HG02623 (cell line): ENCODE results near the gene TNNT3.
"Not testable (repeated sequence)": the region's sequence is repeated elsewhere in the genome, so short reads cannot be mapped to it uniquely, and the experiment has no call there.

ENCODE experiments used
- ATAC-seq: cut with Tn5 transposase; IDR thresholded peaks from one replicate; pipeline ENCODE4 v1.9.1; 2021; ENCODE audit warnings: moderate library complexity; ENCODE audit not compliant: unreplicated experiment

Gene TNNT3

GRCh38 chr11:1919391-1920127 is at the start of gene TNNT3:
Gene TNNT3 (plus strand): TSS chr11:1919703. CDS start chr11:1922875, 3,172 bp downstream.
- no peak for ATAC-seq

DNA sequence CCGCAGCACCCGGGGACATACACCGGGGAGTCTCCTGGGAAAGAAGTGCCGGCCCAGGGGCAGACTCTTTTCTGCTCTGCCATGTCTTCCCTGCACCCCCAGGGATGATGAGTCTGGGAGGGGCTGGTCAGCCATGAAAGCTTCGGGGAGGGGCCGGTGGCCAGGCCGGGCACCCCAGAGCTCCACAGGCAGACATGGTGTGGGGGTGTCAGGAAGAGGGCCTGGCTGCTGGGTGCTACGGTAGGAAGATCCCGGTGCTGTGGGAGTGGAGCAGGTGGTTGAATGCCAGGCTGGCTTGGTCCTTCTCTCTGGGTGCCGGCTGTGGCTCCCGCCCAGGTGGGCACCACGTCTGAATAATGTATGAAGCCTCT is 49.2 kb upstream of the TNNT3 start:
- no peak for ATAC-seq

DNA sequence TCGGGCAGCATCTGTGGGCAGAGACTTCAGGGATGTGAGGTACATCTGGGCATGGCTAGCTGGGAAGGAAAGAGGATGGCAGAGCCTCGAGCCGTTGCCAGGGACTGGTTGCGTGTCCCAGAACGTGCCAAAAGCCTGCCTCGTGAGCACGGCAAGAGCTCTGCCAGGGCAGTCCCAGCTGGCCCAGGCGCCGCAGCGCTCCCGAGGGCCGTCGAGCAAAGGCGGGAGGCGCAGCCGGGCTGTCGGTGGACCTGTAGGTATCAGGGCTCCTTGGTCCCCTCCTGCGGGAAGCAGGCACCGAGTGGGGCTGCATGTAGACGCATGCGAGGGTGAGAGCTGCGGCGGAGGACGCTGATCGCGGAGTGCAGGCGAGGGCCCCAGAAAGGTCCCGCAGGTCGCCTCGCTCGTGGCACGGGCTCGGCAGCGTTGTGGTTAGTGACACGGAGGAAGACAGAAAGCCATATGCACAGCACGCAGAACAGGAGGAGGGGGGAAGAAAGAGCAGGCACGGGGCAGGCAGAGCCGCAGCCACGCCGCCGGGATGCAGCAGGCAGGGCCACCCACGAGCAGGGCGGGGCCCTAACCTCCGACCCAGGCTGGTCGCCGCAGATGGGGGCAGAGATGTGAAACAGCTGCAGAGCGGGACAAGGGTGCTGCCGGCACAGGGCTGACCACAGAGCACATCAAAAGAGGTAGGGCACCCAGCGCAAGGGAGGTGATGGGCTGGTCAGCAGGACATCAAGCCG is 48.6 kb upstream of the TNNT3 start:
- no peak for ATAC-seq

DNA sequence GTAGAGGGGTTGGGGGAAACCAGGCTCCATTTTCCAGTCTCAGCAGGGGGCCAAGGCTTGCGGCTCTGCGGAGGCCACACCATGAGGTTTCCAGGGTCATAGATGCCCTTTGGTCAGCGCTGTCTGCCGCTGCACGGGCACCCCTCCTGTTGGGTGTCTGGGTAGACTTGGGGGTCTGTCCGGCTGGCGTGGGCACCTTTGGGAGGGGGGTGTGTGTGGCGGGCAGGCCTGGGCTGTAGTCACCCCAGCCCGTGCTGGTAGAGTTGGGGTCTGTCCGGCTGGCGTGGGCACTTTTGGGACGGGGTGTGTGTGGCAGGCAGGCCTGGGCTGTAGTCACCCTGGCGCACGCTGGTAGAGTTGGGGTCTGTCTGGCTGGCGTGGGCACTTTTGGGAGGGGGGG is 48.0 kb upstream of the TNNT3 start:
- ATAC-seq = no peak

GRCh38 chr11:1872267-1872985 is 47.1 kb upstream of the TNNT3 start:
- no peak for ATAC-seq

- no peak for ATAC-seq
Measured at GRCh38 chr11:1873048-1873812, 46.3 kb upstream of the TNNT3 start.

DNA sequence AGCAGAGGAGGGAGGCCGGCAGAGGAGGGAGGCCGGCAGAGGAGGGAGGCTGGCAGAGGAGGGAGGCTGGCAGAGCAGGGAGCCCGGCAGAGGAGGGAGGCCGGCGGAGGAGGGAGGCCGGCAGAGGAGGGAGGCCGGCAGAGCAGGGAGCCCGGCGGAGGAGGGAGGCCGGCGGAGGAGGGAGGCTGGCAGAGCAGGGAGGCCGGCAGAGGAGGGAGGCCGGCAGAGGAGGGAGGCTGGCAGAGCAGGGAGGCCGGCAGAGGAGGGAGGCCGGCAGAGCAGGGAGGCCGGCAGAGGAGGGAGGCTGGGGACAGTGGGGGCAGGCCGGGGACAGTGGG is 45.7 kb upstream of the TNNT3 start:
- not testable (repeated sequence) for ATAC-seq

GRCh38 chr11:1874441-1875092 is 44.9 kb upstream of the TNNT3 start:
- not testable (repeated sequence) for ATAC-seq

- ATAC-seq = no peak
Measured at GRCh38 chr11:1875093-1875850, 44.2 kb upstream of the TNNT3 start.

DNA sequence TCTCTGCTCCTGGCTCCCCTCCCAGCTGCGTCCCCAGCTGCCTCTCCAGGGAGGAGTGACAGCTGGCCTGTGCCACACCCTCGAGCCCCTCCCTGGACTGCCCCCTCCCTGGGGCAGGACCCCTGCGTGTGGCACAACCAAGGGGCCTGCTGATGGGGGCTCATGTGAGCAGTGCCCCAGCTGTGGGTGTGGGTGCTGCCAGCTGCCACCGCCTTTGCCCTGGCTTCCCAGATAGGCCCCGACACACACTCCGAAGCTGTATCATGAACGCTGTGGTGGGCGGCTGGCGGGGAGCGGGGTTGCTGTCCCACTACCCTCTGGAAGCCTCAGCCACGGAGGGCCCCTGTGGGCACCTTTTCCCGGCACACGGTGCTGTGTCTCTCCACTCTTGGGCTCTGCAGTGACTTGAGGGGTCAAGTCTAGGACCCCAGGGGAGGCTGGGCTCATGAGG is 43.6 kb upstream of the TNNT3 start:
- not testable (repeated sequence) for ATAC-seq

GRCh38 chr11:1876361-1877063 is 43.0 kb upstream of the TNNT3 start:
- no peak for ATAC-seq

GRCh38 chr11:1877211-1878136 is 42.0 kb upstream of the TNNT3 start:
- ATAC-seq = no peak

DNA sequence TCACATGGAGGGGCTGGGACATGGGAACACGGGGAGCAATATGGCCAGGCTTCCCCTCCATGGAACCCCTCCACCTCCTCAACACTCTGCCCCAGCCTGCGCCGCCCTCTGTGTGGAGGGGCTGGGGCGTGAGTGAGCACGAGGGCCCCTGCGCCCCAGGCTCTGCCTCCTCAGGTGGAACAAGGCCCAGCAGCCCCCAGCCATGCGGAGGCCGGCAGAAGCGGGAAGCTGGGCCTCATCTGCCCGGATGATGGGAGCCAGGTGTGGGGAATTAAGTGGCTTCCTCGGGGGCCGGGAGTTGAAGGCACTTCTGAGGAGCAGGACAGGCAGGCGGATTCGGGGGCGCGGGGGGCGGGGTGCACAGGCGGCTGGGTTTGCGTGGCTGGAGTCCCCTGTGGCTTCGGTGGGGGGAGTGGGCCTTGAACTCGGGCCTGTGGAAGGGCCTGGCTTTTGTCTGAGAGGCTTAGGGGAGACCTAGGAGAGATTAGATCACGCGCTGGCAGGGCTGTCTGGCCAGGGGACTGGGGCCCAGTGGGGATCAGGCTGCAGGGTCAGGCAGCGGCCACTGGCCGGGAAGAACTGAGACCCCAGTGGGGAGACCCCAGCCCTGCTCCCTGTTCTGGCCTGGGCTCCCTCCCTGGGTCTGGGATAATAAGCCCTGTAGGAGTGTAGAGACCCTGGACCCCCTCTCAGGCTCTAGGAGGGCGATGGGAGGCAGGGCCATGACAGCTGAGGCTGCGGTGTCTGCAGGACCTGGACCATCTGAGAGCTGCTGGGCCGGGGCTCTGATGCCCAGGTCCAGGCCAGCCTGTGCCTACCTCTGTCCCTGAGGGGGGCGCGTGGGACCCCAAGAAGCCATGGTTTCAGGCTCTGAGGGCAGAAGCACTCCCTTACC is 41.1 kb upstream of the TNNT3 start:
- no peak for ATAC-seq

GRCh38 chr11:1879342-1879940 is 40.1 kb upstream of the TNNT3 start:
- no peak for ATAC-seq

DNA sequence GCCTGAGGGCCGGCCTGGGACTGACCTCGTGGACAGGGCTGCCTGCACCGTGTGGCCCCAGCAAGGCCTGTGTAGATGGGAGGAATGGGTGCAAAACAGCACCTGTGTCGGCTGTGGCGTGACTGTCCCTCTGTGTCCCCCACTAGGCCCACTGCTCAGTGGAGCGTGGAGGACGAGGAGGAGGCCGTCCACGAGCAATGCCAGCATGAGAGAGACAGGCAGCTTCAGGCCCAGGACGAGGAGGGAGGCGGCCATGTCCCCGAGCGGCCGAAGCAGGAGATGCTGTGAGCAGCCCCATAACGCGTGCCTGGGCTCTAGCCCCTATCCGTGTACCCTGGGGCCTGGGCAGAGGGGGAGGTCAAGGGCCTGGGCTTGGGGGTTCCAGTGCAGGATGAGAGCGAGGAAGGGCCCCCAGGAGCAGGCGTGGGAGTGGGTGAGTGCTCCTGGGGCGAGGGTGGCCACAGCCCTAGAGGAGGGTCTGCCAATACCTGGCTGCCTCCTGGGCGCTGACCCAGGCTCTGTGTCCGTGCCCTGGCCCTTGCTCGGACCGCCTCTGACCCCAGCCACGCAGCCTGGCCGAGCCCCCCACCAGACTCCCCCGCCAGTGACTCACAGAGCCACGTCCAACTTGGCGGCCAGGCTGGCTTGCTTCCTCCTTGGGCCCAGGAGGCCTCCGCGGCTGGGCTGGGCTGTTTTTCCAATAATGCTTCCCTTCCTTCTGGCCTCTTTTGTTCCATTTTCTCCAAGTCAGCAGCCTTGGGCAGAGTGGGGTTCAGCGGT is 39.4 kb upstream of the TNNT3 start:
- no peak for ATAC-seq
